ENCODE results near the gene EMC6.

The EMC6 gene

DNA sequence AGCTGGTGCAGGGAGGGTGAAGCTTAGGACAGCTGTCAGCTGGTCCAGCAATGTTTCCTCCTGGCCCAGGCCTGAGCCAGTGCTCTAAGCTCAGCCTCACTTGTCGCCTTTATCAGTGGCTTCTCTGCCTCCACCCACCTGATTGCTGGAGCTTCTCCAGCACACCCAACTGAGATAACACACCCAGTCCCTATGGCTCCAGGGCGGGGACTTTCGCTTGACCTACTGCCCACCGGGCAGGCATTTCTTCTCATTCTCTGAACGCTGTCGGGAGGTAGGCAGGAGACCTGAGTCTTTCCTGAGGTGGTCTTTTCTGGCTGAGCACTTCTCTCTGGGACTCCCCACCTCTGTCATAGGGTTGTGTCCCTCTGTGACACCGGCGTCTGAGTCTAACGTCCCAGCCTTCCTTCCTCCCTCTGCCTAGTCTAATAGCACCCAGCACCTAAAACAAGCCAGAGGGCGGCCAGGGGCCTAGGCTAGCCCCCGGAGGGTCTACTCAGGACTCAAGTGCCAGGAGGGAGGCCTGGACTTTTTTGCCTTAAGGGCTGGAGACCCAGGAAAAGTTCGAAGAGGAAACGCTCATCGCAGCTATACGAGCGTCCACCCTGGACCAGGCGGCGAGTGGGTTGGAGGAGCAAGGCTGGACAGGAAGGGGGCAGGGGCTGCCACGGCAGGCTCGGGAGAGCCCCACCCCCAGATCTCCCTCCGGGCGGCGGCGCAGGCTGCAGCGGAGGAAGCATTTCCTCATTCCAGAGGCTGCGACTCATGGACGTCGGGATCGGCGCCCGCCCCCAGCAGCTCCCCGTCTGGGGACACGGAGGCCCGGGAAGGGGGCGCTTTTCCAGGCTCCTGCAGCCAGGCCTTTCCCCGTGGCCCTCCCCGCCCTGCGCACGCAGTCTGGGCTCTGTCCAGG lies 990 bp upstream of the EMC6 start:
- no peak for DNase-seq (ENCODE audit: extremely low spot score)
- TF ChIP-seq, protein P1, sequence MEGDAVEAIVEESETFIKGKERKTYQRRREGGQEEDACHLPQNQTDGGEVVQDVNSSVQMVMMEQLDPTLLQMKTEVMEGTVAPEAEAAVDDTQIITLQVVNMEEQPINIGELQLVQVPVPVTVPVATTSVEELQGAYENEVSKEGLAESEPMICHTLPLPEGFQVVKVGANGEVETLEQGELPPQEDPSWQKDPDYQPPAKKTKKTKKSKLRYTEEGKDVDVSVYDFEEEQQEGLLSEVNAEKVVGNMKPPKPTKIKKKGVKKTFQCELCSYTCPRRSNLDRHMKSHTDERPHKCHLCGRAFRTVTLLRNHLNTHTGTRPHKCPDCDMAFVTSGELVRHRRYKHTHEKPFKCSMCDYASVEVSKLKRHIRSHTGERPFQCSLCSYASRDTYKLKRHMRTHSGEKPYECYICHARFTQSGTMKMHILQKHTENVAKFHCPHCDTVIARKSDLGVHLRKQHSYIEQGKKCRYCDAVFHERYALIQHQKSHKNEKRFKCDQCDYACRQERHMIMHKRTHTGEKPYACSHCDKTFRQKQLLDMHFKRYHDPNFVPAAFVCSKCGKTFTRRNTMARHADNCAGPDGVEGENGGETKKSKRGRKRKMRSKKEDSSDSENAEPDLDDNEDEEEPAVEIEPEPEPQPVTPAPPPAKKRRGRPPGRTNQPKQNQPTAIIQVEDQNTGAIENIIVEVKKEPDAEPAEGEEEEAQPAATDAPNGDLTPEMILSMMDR (IDR thresholded peaks at IDR 0.05; ENCODE audit: control extremely low read depth, extremely low read depth, low read depth, missing control alignments): no peak
- POLR2A ChIA-PET: no interaction called here
- CTCF ChIA-PET: interaction anchor here (0.9 to 2.5 kb wide), 6 partner anchors 15 to 179 kb away, joined by 3 to 5 read pairs (median 3); partner anchors contain the start of genes CTNS, NCBP3 and SHPK

DNA sequence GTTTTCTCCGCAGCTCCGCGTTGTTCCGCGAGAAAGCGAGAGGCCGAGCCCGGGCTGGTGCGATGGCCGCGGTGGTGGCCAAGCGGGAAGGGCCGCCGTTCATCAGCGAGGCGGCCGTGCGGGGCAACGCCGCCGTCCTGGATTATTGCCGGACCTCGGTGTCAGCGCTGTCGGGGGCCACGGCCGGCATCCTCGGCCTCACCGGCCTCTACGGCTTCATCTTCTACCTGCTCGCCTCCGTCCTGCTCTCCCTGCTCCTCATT lies 404 bp downstream of the EMC6 start:
- POLR2A ChIA-PET: no interaction called here
- no peak for DNase-seq (ENCODE audit: extremely low spot score)
- TF ChIP-seq, protein P1 (IDR thresholded peaks at IDR 0.05; ENCODE audit: control extremely low read depth, extremely low read depth, low read depth, missing control alignments): no peak
- CTCF ChIA-PET: interaction anchor here (1.0 to 2.5 kb wide), 3 partner anchors 23 to 177 kb away, joined by 3 to 5 read pairs (median 3); partner anchors contain the start of genes CTNS, NCBP3 and SHPK

DNA sequence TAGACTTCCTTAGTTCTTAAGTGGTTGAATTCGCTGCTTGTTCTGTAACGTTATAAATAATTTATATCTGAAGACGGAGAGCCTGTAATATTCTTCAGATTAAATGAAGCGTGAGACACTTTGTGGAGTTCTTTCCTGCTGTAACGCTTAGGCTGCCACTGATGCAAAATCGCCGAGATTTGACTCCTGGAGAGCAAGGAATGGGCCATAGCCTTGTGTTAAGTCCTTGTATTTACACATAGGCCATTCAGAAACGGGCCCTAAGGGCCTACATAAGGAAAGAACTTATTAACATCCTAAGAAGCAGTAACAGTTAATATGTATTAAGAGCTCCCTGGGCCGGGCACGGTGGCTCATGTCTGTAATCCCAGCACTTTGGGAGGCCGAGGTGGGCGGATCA lies 936 bp downstream of the EMC6 start:
- ChIA-PET CTCF (interaction anchor here (1.0 kb wide), 2 partner anchors 23 to 68 kb away, joined by 3 to 4 read pairs; no protein-coding TSS in a partner anchor), POLR2A (no interaction called here)
- TF ChIP-seq, protein P1 (IDR thresholded peaks at IDR 0.05; ENCODE audit: control extremely low read depth, extremely low read depth, low read depth, missing control alignments): no peak
- DNase-seq (ENCODE audit: extremely low spot score): no peak

DNA sequence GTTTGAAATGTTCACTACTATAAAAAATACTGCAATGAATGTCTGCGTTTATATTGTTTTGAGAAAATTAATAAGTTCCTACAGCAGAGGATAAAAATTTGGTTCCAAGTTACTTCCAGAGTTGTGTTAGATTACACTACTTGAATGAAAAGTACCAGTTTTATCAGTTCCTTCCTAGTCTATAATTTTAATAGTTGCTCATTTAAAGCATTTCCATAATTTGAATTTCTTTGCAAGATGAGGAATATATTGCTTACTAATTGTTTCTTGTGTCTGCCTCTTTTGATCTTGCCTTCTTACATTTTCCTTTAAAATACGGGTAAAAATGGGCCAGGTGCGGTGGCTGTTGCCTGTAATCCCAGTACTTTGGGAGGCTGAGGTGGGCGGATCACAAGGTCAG lies 4.0 kb downstream of the EMC6 start:
- DNase-seq (ENCODE audit: extremely low spot score): no peak
- TF ChIP-seq, protein P1 (IDR thresholded peaks at IDR 0.05; ENCODE audit: control extremely low read depth, extremely low read depth, low read depth, missing control alignments): no peak
- ChIA-PET POLR2A (no interaction called here), CTCF (interaction anchor here (1.3 kb wide), 1 partner anchor 10 kb away, joined by 5 read pairs; no protein-coding TSS in a partner anchor)

DNA sequence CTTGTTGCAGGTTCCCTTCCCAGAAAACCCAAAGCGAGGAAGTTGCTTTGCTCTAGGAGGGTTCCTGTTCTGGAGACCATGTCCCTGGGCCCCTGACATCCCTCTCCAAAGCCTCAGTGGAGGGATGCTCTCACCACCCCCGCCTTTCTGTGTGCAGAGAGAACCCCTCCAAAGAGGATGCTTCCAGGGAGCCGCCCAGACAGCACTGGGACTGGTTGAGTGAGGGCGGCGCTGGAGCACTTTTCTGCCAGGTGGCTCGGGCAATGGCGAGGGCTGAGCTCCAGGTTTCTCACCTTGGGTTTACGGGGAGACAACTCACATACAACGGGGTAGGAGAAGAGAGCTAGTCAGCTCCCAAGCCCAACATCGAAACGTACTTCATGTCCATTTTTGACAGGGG lies 7.3 kb downstream of the EMC6 start:
- DNase-seq (ENCODE audit: extremely low spot score): no peak
- ChIA-PET CTCF (interaction anchor here (1.8 kb wide), 1 partner anchor 18 kb away, joined by 5 read pairs; no protein-coding TSS in a partner anchor), POLR2A (no interaction called here)

DNA sequence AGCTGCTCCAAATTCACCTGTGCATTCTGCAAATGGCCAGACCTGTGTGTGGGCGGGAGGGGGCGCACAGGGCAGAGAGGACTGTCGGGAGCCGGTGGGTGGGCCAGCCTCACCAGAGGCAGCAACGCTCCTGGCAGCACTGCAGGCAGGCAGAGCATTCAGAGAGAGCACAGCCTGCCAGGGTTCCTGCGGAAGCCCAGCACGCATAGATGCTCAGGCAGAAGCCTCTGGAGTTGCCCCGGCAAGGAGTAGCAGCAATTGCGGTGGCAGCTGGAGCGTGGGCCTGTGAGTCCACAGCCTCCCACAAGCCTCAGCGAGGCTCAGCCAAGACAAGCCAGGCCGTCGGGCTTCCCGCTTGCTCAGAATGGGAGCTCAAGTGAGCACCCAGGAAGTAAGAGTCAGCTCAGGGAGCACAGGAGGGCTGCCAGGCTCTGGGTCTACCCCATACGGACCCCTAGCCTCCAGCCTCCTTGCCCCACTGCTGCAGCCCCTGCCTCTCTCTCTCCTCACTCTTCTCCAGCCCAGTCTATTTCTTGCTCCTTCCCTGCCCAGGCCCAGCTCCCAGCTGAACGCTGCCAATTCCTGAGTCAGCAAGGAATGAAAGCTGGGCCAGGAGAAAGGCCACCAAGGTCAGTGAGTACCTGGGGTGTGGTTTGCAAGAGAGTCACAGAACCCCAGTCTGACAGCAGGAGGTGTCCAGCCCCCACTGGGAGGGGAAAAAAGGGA lies 9.6 kb downstream of the EMC6 start:
- CTCF ChIA-PET: interaction anchor here (0.9 to 1.4 kb wide), 4 partner anchors 54 to 149 kb away, joined by 3 to 5 read pairs (median 4); partner anchors contain the start of gene ITGAE
- TF ChIP-seq, protein P1 (IDR thresholded peaks at IDR 0.05; ENCODE audit: control extremely low read depth, extremely low read depth, low read depth, missing control alignments): no peak
- DNase-seq (ENCODE audit: extremely low spot score): no peak

More for the DNA sequence above, 7.3 kb downstream of the EMC6 start:
- TF ChIP-seq, protein P1 (IDR thresholded peaks at IDR 0.05; ENCODE audit: control extremely low read depth, extremely low read depth, low read depth, missing control alignments): no peak

More for the DNA sequence above, 9.6 kb downstream of the EMC6 start:
- POLR2A ChIA-PET: no interaction called here
